ENCODE measurements around the gene KLHL3. TPM values are rescaled to one million over a fixed set of nuclear protein-coding genes. Genes with fewer than 3 reads are reported as not detected.

Gene KLHL3
- total and polyA plus RNA-seq, 5 donors = 13.1 to 57.7 (median 40.2) TPM

- 88% methylated on average over 5 of the region's 5 CpGs for WGBS
- H3K4me3 ChIP-seq (ENCODE audit: low read length) = no peak overlapping the region
- H3K27me3 ChIP-seq (ENCODE audit: control insufficient read depth, insufficient read depth) = no peaks in the 10 kb centered on the region
- no peak overlapping the region for H3K27ac ChIP-seq (ENCODE audit: low read length)
- no peak for DNase-seq
- intact Hi-C loops (cut with DNase I) = no loop called here
- H3K9me3 ChIP-seq (ENCODE audit: control insufficient read depth, low read length) = no peaks in the 10 kb centered on the region
- H3K4me1 ChIP-seq (ENCODE audit: control insufficient read depth, insufficient read depth, low read length) = no peaks in the 10 kb centered on the region
- ATAC-seq = no peak
These were observed 163.7 kb downstream of the KLHL3 start for GRCh38 chr5:137572042-137572695.

DNA sequence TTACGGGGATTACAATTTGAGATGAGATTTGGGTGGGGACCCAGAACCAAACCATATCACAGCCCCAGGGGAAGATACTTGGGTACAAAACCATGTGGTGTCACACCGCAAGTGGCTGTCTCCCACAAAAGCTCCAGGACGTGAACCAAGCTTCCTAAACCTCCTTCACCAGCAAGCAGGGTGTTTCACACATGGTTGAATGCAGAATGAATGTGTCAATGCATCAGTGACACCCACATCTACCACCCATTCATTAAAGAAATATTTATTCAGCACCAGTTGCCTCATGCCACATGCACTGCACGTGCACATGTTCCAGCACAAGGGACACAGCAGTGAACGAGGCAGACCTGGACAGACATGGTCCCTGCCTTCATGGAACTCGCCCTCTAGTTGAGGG is 165.8 kb downstream of the KLHL3 start:
- DNase-seq = no peak
- no peak overlapping the region for H3K4me3 ChIP-seq (ENCODE audit: low read length)
- 95% methylated on average over 6 of the region's 6 CpGs for WGBS
- H3K9me3 ChIP-seq (ENCODE audit: control insufficient read depth, low read length) = no peaks in the 10 kb centered on the region
- H3K4me1 ChIP-seq (ENCODE audit: control insufficient read depth, insufficient read depth, low read length) = no peaks in the 10 kb centered on the region
- ATAC-seq = no peak
- H3K27me3 ChIP-seq (ENCODE audit: control insufficient read depth, insufficient read depth) = no peaks in the 10 kb centered on the region
- no peak overlapping the region for H3K27ac ChIP-seq (ENCODE audit: low read length)
- intact Hi-C loops (cut with DNase I) = no loop called here

Small RNA genes lying within 50 kb of the gene (microRNA-seq; reads per million reads assigned to microRNA genes)
- gene MIR874 = 401 to 1,200 reads per million in 2 donors

Other genes with a start within 250 kb of the KLHL3 start
- 100 to 1,000 TPM; 107 to 186 (median 144) TPM for gene SPOCK1, start 236.8 kb downstream of the KLHL3 start, total RNA-seq
- gene SPOCK1, start 236.8 kb downstream of the KLHL3 start, polyA plus RNA-seq = 41.0 TPM
- gene HNRNPA0, start 18.3 kb upstream of the KLHL3 start, total RNA-seq = 10 to 100 TPM; 16.7 to 26.7 (median 19.7) TPM
- gene HNRNPA0, start 18.3 kb upstream of the KLHL3 start, polyA plus RNA-seq = 19.5 TPM
- gene MYOT, start 131.8 kb upstream of the KLHL3 start, total RNA-seq = 10 to 100 TPM; 11.1 to 14.5 (median 12.8) TPM
- 13.1 TPM for gene MYOT, start 131.8 kb upstream of the KLHL3 start, polyA plus RNA-seq
- under 1 TPM in 3 of 4 donors, not detected in 1; 0.32 to 0.85 (median 0.71) TPM for gene PKD2L2, start 153.4 kb upstream of the KLHL3 start, total RNA-seq
- 0.18 TPM for gene PKD2L2, start 153.4 kb upstream of the KLHL3 start, polyA plus RNA-seq

All from right cardiac atrium (tissue), 5 donors.